GM12892 (cell line): Measurements from ENCODE around the gene MARCHF9.
A peak's percentile ranks its signal among the peaks of the same experiment; 100 is the strongest.
"Not testable (repeated sequence)": the region's sequence is repeated elsewhere in the genome, so short reads cannot be mapped to it uniquely, and the experiment has no call there.

Experiments
- DNase-seq: peaks from one replicate; pipeline ENCODE4 v3.0.0; 2011; ENCODE audit not compliant: insufficient read length
- FAIRE-seq: peaks from 2 replicates; lab custom pipeline; 2011; peaks lifted over from hg19 to GRCh38; lab: Jason Lieb, UNC
- POLR2A ChIP-seq: IDR thresholded peaks from 2 replicates; pipeline ENCODE4 v1.6.1; 2011; ENCODE audit warnings: low read depth, low read length, control low read depth
- POLR2AphosphoS5 ChIP-seq: IDR thresholded peaks from 2 replicates; pipeline ENCODE4 v1.6.1; 2011; ENCODE audit warnings: low read depth, low read length, control low read depth
- TAF1 ChIP-seq: IDR thresholded peaks from 2 replicates; pipeline ENCODE4 v1.6.1; 2011; ENCODE audit warnings: low read depth, mild to moderate bottlenecking, control low read depth, low read length, borderline replicate concordance

MARCHF9 gene

DNA sequence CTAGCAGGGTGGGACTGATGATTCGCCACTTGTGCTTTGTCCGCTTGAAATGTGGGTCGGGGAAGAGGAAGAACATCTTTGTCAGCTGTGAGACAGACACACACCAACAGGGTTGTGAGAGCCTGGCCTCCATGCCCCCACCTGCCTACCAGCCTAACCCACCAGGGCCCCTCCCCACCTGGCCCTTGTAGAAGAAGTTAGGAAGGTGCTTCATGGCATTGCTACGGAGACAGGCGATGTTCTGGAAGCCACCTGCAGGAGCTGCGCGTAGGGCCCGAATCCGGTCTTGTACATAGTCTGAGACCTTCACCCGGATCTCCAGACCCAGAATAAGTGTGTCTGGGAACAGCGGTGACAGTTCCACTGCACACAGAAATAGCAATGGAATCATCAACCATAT is 14.7 kb downstream of the MARCHF9 start:
- FAIRE-seq = no peak
- TF ChIP-seq POLR2AphosphoS5 (no peak), TAF1 (no peak), POLR2A (no peak)
- no peak for DNase-seq

DNA sequence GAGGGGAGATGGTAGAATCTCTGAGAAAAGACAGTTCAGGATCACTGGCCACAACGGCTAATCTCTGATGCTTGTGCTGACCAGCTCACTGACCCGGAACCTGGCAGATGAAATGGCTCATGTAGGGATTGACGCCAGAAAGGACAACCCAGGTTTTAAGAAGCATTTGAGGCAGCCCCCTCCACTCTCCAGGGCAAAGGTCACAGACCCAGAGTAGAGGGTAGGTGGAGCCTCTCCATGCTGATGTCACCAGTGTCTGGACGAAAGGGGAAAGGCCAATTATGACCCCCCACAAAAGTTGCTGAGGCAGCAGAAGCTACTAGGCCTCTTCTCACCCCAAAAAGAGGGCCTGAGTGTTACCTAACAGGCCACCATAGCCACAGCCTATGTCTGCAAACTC is 15.8 kb downstream of the MARCHF9 start:
- no peak for TF ChIP-seq TAF1
- no peak for TF ChIP-seq POLR2A
- no peak for TF ChIP-seq POLR2AphosphoS5
- DNase-seq (no peak), FAIRE-seq (no peak)

DNA sequence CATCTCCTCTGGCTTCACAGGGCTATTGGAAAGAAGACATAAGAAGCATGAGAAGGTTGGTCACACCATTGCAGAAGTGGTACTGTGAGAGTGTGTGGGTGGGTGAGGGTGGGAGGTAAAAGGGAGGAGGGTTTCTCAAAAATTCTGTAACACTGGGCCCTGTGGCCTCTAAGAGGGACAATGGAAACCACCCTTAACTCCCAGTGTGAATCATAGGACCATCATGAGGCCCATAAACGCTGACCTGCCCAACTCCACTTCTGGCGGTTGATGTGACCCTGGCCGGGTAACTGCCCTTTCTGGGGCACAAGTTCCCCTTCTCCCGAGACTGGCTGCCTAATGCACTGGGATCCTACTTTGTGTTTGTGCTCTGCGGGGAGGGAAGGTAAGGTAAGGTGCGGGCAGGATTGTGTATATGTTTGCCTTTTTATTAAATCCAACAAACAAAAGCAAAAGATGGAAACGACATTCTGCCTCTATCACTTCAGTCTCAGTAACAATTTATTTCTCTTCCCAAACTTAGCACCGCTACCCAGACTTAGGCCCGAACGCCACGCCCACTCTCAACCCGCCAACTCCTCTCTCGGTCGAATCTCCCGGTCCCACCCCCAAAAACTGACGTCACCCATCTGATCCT is 16.5 kb downstream of the MARCHF9 start:
- TF ChIP-seq POLR2AphosphoS5 (no peak), POLR2A (no peak), TAF1 (no peak)
- FAIRE-seq (no peak), DNase-seq (peak; percentile 79)

DNA sequence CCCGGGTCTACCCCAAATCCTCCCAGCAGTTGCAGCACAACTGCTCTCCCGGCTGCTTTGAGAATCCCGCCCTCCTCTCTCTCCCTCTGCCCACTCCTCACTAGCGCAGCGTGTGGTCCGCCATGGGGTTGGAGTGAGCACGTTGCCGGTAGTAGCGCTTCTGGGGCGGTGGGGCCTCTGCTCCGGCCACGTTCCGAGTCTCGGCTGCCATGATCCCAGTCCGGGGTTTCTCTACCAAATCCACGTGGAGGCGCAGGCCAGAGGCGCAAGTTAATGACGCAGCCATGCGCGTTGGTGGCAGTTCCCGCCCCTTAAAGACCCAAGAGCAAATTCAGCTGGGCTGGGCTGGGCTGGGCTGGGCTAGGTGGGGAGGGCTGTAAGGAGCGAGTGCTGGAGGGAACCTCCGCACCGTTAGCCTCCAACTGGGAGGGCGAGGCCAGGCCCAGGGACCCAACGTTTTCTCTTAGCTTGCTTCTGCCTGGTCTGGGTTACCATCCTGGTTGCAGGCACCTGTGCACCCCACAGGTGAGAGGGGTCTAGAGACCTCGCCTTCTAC is 17.0 kb downstream of the MARCHF9 start, which contains the start of gene METTL1:
TSS of gene METTL1 (minus strand) at position 233 of the 556 bp plus-strand sequence. CDS start at position 211, 22 bp downstream.
- TF ChIP-seq TAF1 (peak; percentile 85; the same call in 1 of the 2 replicates), POLR2AphosphoS5 (peak; percentile 88), POLR2A (peak; percentile 90)
- DNase-seq (peak; percentile 95), FAIRE-seq (peak; percentile 98)

DNA sequence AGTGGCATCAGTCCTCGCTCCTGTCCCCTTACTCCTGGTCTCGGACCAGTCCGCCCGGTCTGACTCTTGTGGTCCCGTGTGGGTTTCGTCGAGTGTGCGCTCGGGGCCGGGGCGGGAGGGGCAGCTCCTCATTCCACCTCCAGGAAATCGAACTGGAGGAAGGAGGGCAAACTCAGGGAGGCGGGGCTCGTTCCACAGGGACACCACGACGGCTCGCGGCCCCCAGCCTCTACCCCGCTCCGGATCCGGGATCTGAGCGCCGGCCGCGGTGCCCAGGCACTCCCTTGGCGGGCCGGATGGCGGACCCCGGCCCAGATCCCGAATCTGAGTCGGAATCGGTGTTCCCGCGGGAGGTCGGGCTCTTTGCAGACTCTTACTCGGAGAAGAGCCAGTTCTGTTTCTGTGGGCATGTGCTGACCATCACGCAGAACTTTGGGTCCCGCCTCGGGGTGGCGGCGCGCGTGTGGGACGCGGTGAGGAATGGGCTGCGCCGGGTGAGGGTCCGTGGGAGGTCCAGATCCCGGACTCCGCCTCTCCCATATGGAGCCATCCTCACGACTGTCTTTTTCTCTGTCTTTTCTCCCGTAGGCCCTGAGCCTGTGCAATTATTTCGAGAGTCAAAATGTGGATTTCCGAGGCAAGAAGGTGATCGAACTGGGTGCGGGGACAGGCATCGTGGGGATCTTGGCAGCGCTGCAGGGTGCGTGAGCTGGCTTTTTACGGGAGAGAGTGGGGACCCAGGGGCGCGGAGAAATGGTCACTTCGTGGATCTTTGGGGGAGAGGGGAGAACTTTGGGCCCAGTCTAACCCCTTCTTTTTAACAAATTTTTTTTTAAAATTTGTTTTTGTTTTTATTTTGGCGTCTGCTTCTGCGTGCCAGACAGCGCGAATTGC is 17.8 kb downstream of the MARCHF9 start, which contains the start of gene EEF1AKMT3:
TSS of gene EEF1AKMT3 (plus strand) at position 186 of the 894 bp plus-strand sequence. CDS start at position 297, 111 bp downstream.
- TF ChIP-seq POLR2AphosphoS5 = no peak
- TF ChIP-seq POLR2A = no peak
- TF ChIP-seq TAF1 = no peak
- DNase-seq (peak; percentile 40), FAIRE-seq (no peak)

DNA sequence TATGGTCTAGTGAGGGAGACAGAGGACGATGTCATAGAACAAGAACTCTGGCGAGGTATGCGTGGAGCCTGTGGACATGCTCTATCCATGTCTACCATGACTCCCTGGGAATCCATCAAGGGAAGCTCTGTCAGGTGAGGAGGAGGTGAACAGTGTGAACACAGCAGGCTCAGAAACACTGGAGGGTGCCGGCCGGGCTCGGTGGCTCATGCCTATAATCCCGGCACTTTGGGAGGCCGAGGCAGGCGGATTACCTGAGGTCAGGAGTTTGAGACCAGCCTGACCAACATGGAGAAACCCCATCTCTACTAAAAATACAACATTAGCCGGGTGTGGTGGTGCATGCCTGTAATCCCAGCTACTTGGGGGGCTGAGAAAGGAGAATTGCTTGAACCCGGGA is 19.7 kb downstream of the MARCHF9 start:
- not testable (repeated sequence) for DNase-seq

DNA sequence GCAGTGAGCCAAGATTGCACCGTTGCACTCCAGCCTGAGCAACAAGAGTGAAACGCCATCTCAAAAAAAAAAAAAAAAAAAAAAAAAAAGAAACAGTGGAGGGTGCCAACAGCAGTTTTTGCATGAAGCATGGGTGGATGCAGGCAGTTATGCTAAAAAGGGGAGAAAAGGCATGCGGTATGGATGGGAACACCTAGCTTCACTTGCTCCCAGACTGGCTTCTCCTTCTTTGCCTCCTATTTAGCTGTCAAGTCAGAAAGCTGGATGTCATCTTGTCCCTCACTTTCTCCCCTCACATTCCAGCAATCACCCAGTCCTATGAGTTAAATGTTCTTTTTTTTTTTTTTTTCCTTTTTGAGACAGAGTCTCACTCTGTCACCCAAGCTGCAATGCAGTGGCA is 20.1 kb downstream of the MARCHF9 start:
- TF ChIP-seq TAF1 (no peak), POLR2AphosphoS5 (no peak), POLR2A (no peak)
- DNase-seq (no peak), FAIRE-seq (no peak)

More for the DNA sequence above, 19.7 kb downstream of the MARCHF9 start:
- FAIRE-seq = not testable (repeated sequence)

DNA sequence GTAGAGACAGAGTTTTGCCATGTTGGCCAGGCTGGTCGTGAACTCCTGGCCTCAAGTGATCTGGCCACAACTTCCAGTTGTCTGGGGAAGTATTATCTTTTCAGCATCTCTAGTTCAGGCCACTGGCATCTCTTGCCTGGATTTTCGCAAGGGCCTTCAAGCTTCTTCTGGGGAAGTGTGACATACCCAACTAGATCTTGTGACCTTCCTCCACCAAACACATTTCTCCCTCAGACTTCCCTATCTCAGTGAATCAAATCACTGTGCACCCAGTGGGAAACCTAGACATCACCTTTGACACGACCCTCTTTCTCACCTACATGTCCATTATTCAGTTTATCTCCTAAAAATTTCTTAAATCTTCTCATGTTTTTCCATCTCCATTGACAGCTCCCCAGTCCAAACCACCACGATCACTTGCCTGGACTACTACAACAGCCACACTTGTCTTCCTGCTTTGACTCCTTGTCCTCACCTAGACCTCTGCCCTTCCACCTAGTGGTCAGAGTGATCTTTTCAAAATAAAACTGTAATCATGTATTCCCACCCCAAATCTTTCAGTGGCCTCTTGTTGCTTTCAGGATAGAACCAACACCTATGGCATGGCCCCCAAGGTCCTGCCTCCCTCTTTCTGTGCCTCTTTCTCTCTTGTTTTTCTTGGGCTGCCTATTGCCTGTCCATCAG is 20.8 kb downstream of the MARCHF9 start:
- DNase-seq (no peak), FAIRE-seq (no peak)
- TF ChIP-seq POLR2A (no peak), POLR2AphosphoS5 (no peak), TAF1 (no peak)

DNA sequence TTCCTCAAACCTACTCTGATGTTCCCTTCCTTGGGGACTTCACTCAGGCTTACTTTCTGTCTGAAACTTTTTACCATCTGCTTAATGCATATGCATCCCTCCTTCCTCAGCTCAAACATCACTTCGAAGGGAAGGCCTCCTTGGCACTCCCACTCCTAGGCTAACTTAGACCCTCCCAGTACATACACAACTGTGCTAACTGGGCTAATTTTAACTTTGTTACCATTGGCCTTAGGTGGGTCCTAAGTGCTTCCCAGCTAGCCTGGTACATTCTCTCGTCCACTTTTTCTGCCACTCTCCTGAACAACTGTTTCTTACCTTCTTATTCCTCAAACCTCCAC is 21.3 kb downstream of the MARCHF9 start:
- DNase-seq = no peak
- TF ChIP-seq TAF1 (no peak), POLR2A (no peak), POLR2AphosphoS5 (no peak)
- FAIRE-seq = no peak

DNA sequence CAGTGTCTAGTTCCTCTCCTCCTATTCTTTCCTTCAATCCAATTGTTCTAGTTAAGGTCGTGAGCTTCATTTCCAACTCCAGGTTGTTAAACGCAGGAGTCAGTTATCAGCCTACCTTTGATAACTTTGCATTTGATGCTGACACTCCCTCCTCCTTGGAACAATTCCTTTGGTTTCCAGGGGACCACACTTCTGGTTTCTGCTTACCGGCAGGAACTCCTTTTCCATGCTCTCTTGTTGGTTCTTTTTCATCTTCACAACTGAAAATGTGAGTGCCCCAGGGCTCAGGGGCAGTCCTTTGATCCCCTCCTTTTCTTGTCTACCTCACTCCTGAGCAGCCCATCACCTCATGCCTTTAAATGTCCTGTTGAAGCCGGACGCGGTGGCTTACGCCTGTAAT is 22.5 kb downstream of the MARCHF9 start:
- FAIRE-seq (no peak), DNase-seq (no peak)
- TF ChIP-seq POLR2A (no peak), TAF1 (no peak), POLR2AphosphoS5 (no peak)

DNA sequence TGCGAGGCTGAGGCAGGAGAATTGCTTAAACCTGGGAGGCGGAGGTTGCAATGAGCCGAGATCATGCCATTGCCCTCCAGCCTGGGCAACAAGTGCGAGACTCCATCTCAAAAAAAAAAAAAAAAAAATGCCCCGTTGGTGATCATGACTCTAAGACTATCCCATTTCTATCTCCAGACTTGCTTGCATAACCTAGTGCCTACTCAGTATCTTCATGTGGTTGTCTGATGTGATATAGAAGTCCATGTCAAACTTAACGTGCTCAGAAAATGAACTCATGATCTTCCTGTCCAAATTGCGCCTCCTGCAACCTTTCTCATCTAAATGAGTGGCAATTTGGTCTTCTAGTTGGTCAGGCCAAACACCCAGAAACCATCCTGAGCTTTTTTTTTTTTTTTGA is 23.0 kb downstream of the MARCHF9 start:
- DNase-seq (no peak), FAIRE-seq (no peak)
- TF ChIP-seq POLR2AphosphoS5 (no peak), POLR2A (no peak), TAF1 (no peak)
